Superior temporal gyrus (tissue), 1 donor: ENCODE data around the gene IKBKE.

ENCODE experiments used
- DNase-seq: peaks from one replicate; pipeline ENCODE4 v3.0.0-alpha.2; 2016; ENCODE audit errors: extremely low spot score

Gene IKBKE

DNA sequence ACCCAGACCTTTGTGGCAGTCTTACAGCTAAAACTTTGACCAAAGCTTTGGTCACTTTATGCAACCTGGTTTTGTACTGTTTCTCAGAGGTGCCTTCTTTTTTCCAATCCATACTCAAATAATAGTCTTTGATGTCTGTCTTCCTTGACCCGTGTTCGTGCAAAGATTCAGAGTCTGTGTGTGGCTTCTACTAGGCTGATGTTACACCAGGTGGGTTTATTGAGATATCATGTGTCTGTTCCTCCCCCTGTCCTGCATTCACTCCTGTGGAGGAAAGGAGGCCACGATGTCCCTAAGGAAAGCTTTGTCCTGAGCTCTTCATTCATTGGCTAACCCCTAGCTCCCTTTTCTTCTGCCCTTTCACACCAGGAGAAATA, 15.0 kb upstream of the IKBKE start:
- no peak for DNase-seq

DNA sequence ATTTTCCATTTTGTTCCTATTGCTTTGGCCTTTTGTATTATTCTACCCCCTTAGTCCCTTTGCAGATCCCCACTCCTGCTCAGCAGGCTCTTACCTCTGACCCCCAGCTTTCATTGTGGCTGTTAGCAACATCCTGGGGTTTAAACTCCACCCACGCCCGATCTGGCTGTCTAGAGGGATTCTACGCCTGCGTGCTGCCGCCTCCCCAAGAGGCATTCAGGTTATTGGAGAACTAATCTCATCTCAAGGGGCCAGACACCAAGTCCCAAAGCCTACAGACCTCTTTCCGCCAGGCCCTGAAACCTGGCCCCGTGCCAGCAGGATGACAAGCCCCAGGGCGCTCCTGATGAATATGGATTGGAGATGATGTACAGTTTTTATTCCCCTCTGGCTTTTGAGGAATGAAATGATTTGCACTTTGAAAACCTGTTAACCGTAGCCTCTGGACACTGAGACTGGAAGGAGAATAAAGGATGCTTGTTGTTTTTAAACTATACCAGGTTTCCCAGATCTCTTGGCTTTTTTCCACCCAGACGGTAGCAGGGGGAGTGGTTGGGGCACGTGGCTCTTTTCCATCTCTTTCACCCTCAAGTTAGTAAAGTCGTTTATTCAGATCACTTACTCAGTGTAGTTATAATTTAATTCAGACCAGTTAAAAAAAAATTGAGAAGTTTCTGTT, 14.5 kb upstream of the IKBKE start:
- no peak for DNase-seq

DNA sequence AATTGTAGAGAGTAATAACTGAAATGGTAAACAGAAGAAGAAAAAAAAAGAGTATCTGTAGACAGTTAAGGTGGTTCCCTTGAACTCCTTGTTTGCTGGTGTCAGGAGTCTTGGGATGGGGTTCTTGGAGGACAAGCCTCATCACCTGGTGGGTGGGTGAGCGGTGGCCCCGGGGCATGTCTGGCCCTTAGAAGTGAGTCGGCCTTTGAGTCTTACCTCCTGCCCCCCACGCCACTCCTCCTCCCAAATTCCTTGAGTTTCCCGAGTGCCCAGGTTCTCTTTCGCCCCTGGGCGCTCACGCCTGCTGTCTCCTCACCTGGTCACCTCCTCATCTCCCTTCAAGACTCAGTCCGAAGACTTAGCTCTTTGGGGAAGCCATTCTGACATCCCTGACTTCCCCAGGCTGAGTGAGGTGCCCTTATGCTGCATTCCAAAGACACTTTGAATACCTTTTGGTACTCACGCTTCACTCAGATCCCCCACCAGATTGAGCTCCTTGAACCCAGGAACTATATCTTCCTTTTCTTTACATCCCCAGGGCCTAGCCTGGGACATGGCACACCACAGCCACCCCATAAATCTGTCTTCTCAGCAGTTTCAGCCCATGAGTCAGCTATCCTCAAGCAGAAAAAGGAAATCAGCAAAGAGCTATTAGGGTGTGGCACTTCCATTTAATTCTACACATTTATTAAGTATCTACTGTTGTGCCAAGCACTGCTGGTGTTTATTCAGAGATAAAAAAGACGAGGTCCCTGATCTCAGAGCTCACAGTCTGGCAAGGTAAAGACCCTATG, 13.5 kb upstream of the IKBKE start:
- no peak for DNase-seq

DNA sequence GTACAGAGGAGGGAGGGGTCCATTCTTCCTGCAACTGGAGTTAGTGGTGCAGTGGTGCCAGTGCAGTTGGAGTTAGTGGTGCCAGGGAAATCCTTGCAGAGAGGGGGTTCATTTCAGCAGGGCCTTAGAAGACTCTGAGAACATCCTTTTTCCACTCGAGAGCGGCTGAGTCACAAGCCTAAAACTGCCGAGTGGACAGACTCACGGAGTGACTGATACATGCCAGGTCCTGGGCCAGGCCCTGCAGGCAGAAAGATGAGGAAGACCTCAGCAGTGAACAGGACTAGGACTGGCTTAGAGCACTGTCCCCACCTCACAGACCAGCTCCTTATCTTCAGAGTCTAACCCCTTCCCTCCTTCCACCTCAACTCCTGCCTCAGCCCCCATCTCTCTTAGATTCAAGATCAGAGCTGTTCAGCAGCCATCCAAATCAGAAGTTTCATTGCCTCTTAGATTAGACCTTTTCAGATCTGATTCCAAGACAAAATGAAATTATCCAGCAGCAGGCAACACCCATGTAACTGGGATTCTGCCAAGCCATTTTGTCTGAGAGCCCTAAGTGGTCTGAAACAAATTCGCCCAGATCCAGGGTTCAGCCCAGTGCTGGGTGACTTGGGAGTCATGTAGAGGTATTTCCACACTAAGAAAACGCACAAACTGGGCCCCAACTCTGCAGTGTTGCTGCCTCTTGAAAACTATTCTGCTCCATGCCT, 12.7 kb upstream of the IKBKE start:
- DNase-seq = no peak

DNA sequence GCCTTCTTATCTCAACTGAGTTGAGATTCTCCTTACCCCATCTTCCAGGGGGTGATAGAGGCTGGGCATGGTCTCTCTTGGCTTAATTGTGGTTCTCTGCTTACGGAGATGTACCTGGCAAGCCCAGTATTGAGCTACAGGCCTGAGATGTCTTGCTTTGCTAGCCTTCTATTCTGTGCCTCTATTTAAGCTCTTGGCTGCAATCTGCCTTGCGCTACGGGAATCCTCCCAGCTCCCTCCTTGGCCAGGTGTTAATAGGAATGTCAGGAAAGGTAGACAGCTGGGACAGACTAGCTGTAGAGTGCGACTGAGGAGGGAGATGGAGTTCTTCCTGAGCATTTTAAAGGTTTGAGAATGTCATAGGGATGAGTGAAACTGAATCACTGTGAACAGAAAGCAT, 10.6 kb upstream of the IKBKE start:
- DNase-seq = no peak

DNA sequence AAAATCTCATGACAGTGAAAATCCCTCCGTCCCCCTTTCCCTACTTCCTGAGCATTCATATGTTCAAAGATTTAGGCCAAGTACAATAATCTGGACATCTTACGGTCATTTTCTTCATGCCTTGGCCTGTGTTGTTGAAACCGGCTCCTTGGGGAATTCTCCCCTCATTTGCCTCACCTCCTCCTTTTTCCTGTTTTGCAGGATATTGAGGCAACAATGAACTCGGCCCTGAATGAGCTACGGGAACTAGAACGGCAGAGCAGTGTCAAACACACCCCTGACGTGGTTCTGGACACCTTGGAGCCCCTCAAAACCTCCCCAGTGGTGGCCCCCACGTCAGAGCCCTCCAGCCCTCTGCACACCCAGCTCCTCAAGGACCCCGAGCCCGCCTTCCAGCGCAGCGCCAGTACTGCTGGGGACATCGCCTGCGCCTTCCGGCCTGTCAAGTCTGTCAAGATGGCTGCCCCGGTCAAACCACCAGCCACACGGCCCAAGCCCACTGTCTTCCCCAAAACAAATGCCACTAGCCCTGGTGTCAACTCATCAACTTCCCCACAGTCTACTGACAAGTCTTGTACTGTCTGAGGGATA, 9.3 kb upstream of the IKBKE start:
- DNase-seq = no peak

DNA sequence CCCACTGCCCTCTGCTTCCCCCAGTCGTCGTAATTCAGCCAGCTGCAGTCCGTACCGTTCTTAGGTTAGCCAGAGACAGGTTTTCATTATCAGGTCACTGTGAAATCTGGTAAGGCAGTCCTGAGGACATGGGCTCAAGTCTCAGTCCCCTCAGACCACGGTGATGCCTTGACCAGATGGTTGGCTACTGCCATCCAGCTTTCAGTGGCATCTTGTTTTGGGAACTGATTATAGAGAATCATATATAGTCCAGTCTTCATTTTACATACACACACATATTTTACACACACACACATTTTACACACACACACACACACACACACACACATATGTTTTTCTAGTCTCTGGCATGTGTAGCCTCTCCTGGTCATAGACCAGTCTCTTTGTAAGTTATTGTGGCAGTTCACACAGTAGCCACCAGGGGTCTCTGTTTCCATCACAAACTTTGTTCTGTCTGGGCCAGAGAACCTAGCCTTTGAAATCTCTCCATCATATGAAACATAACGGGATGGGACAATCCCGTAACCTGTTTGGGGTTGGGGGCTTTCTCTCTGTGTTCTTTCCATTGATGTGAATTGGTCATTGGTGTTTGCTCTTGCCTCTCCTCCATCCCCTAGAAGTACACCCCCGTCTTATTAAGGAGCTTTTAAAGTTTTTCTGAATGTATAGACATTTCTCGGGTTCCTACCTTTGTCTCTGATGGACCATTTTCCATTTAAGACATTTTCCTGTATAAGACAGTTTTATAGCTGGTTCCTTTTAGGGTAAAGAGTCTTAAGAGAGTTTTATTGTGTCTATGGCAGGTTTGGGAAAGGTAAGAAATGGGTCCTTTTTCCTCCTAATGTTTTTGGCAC, 8.4 kb upstream of the IKBKE start:
- peak; percentile 95 for DNase-seq

DNA sequence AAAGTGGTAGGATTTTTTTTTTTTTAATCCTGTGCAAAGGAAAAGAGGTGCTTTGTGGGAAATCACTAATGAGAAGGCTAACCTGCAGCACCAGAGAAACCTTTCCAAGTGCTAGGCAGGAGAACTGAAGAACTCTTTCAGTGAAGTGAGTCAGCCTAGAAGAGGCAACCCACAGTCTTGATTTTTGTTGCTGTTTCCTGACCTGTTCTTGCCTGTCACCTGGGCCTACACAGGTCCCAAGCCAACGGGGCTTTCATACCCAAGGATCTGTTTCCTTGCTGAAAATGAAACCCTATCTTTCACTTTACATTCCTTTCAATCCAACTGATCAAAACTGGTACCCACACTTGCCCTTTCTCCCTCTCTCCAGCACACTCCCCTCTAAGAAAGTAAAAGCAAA, 7.1 kb upstream of the IKBKE start:
- DNase-seq = no peak

DNA sequence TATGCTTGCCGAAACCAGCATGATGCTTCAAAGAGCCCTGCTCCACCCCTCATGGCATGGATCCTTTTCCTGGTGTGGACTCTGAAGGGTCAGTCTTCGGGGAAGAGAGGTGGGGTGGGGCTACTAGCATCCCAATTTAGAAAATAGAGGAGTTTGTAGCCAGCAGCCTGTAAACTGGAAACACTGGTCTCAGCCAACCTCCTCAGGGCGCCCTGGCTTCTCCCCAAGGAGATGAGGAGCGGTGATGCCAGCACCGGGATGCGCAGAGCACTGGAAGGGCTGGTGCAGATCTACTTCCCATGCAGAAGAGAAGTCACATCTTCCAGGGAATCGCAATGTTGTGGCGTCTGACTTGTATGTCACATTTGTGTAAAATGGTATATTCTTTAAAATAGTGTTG, 6.4 kb upstream of the IKBKE start:
- DNase-seq = no peak

DNA sequence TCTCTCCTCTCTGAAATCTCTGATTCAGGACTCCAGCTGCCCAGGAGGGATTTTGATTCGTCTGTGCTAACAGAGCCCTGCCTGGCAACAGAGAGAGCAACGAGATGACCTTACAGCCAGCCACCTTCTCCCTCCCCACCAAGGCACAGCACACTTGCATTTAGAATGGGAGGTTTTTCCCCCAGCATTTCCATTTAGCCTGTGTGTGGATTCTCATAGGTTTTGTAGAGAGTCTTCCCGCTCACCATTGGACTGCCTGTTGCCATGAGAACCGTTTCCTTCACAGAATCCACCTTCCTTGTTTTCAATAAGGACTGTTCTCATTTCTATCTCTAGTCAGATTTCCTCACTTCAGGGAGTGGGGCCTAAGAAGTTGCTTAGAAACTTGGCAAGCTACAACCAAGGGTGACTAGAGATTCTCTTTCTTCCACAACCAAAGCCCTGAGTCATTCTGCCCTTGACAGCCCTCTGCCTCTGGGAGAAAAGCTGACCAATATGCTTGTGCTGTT, 5.8 kb upstream of the IKBKE start:
- peak; percentile 67 for DNase-seq

DNA sequence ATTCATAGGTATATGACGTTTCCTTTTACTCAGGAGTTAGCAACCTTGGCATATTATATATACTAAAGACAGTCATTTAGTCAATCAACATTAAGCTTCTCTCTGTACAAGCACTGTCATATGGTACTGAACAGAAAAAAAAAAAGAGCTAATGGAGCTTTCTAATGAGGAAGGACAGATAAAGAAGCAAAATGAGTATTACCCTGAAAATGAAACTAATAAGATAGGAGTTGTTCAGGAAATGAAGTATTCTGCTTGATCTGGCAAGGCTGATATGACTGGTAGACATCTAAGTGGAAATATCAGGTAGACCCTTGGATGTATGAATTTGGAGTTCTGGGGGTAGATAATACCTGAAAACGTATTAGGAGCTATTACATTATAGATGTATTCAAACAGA, 4.3 kb upstream of the IKBKE start:
- no peak for DNase-seq

DNA sequence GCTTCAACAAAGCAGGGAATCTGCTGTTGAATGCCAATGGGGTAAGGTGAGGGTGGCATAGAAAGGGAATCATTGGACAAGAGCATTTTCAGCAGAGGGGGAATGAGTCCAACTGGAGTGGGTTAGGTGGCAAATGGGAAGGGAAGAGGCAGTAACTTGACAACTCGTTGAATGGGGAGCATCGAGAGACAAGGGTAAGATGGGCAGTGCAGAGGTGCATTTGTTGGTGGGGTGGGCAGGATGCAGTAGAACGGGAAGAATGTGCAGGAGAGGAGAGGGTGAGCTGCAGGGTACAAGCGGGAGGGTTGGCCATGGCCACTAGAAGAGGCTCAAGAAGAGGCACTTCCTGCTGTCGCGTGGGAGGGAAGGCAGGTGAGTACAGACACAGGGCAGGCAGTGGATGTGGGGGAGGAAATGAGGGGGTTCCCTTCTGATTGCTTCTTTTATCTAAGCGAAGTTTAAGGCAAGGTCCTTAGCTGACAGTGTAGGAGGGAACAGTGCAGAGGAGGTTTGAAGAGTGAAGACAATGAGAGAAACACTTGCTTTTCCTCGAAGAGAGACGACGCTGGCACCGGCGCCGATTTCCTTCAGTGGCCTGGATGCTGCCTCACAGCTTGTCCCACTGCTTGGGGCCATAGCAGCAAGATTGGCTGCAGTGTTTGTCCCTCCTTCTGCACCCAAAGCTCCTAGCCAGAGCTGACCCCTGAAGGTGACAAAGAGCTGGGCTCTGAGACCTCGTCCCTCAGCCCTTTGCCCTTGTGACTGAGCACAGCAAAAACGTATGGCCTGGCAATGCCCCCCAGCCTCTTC, 3.2 kb upstream of the IKBKE start:
- DNase-seq = no peak

DNA sequence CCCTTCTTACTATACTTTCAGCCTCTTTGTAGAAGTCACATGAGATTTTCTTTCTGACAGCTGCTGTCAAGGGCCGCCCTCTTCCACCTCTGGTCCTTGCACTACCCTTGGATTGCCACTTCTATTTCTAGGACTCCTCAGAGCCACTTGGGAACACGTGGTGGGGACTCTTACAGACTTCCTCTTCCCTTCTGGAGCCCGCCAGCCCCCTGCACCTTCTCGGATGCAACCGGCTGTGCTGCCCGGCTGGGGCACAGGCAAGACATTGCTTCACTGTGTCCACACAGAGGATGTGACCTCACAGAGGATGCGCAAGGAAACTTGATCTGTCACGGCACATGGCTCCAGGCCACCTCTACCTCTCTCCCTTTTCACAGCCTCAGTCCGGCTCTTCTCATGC, 2.4 kb upstream of the IKBKE start:
- no peak for DNase-seq

DNA sequence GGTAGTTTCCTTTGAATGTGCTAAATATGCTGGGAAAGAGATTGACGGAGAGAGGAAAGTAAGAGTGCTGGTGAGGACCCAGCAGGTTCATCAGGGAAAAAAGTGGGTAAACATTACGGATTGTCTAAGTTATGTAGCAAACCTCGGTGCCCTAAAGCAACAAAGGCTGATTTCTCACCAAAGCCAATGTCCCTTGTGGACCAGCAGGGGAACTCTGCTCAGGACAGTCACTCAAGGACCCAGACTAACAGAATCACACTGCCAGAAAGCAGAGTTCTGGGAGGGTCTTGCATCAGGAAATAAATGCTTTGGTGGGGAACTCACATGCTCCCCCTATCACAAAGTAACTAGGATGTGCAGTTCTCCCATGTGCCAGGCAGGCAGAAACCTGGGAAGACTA, 1.7 kb upstream of the IKBKE start:
- no peak for DNase-seq

DNA sequence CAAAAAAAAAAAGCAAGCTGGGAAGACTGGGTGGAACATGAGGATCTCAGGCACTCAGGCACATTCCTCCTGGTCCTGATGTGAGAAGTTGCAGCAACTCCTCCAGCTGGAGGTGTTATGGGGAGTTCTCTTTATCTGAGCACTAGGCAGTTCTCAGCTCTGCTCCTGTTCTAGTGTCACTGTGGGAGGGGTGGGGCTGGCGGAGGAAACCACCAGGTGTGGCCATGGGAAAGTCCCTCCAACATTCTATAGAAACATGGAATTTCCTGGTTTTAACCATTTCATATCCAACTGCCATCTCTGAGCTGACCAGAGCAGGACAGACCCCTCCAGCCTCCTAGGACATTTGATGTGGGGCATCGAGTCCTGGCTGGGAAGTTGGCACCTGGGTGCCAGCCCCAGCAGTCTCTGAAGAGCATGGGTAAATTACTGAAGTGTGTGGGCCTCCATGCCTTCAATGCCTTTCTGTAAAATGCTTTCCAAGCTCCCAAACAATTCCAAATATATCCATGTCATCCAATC, 804 bp upstream of the IKBKE start:
- DNase-seq = no peak

DNA sequence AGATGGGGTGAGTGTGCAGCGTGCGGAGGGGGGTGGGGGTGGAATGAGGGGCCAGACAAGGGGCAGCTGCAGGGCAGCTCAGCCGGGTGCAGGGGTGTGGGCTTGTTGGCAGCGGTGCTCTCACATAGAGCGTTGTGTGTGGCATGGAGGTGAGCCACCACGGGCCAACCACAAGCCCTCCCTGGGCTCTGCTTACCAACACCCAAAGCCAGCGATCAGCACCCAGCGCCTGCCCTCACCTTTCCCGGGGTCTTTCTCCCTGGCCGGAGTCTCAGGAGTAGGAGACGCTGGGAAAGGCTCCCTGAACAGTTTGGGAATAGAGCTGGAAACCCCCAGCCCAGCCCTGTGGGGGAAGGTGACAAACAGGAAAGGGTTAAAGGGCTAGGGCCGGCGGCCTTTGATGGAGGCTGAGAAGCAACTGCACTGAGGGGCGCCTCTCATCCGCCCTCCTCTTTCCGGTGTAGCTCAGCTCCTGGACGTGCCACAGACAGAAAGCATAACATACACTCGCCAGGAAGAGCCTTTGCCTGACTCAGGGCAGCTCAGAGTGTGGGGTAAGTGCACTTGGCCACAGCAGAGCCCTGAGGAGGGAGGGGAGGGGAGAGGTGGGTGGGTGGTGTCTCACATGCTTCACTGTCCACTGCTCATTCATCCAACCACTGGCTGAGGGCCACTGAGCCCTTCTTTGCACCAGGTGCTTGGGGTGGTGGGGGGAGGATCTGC, 577 bp downstream of the IKBKE start:
- no peak for DNase-seq

DNA sequence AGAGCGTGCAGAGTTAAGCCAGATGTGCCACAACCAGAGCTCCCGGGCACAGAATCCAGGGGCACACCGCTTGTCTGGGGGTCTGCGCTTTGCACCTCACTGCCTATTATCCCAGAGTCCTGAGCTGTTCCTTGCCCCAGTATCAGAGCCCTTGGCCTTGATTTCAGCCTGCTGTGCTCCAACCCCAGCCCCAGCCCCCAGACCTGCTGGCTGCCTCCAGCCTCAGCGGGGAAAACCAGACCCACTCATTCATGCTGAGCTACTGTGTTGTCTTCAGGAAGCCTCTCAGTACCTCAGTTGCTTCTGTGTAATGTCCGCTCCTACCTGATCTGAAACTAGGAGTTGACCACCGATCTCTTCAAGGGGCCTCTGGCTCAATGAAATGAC, 1.1 kb downstream of the IKBKE start:
- no peak for DNase-seq

DNA sequence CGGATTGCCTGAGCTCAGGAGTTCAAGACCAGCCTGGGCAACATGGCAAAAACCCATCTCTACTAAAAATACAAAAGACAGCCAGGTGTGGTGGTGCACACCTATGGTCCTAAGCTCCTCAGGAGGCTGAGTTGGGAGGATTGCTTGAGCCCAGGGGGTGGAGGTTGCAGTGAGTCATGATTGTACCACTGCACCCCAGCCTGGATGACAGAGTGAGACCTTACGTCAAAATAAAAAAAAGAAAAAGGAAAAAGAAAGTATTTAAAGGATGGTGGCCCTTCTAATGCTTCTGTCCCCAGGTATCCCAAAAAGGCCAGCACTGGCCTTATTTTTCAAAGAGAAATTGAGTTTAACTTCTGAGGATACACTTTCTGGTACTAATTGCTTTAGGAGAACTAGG, 1.7 kb downstream of the IKBKE start:
- DNase-seq = no peak

DNA sequence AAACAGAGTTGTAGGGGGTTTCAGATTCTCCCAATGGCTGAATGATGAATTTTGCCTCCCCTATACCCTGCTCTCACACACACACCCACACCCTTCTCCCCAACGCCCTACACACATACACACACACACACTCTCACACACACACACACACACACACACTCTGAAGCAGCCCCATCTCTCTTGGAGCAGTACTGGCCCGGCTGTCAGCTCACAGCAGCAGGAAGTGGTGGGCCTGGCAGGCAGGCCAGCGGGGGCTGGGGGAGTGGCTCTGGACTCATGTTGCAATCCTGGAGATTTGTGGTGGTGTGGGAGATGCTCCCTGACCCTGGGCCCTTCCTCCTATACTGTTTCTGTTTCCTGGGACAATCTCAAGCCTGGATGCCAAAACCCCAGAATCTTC, 2.2 kb downstream of the IKBKE start:
- DNase-seq = no peak

DNA sequence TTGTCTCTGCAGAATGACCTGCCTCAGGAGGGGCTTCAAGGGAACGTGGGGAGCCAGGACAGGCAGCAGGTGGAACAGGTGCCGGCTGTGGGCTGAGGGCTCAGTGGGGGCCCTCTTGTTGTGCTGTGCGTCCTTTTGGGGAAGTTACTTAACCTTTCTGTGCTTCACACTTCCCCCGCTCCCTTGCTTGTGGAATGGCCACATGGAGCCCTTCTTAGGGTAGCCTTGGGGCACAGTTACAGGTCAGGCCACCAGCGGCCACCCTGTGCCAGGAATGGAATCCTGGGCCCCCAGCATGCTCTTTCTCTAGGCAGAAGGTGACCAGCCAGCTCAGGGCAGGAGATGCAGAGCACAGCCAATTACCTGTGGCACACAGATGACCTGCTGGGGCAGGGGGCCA, 2.6 kb downstream of the IKBKE start:
- DNase-seq = no peak
